T-cell (primary cell): ENCODE results near the gene QRFP. TPM values are rescaled to one million over a fixed set of nuclear protein-coding genes. Genes with fewer than 3 reads are reported as not detected.

Source experiments
- ATAC-seq, 4 experiments: fragments of 200-7000 bp in 3 of 4; fragments of 150-1000 bp in 1 of 4; cut with Tn5 transposase; replicated peaks in 1 of 4; 1 replicate in 3 of 4; 2 replicates in 1 of 4; pipeline ENCODE4 v1.10.0; 2021; ENCODE audit warnings: moderate library complexity in 3 of 4, mild to moderate bottlenecking in 2 of 4, moderate number of reproducible peaks in 1 of 4
- CTCF ChIA-PET, 2 donors: fragments of 300-600 bp; sonication (Branson Sonifier 250); formaldehyde crosslinking; loops; one replicate each; lab custom pipeline; 2022; ENCODE audit warnings: antibody characterized with exemption in 2 of 2; lab: Charles Lee
- POLR2A ChIA-PET, 2 donors: fragments of 300-600 bp; sonication (Branson Sonifier 250); formaldehyde crosslinking; loops; one replicate each; lab custom pipeline; 2022; ENCODE audit warnings: antibody characterized with exemption in 2 of 2; lab: Charles Lee
- DNase-seq, 35 experiments: peaks; one replicate each; pipeline versions ENCODE4 v3.0.0 to v3.0.0-alpha.2; 2013 to 2023
- H3K27ac ChIP-seq: one replicate; pipeline ENCODE4 v1.5.1; 2013; ENCODE audit warnings: low read length
- H3K27me3 ChIP-seq, 2 experiments: replicated peaks in 1 of 2; 1 replicate in 1 of 2; 2 replicates in 1 of 2; pipeline versions ENCODE4 v1.6.1 to v1.7.0; 2013; ENCODE audit warnings: low read length in 1 of 2, mixed read lengths in 1 of 2; ENCODE audit not compliant: control insufficient read depth in 2 of 2, insufficient read depth in 2 of 2; ENCODE audit errors: extremely low read depth in 1 of 2
- H3K36me3 ChIP-seq, 2 donors: 1 replicate in 1 of 2; 2 replicates in 1 of 2; pipeline versions ENCODE4 v1.6.1 to v1.7.0; 2013; ENCODE audit warnings: low read length in 1 of 2; ENCODE audit not compliant: control insufficient read depth in 2 of 2, insufficient read depth in 1 of 2; ENCODE audit errors: extremely low read depth in 1 of 2
- H3K4me1 ChIP-seq, 2 experiments: 1 replicate in 1 of 2; 2 replicates in 1 of 2; pipeline versions ENCODE4 v1.6.1 to v1.7.0; 2013; ENCODE audit warnings: low read length in 2 of 2, mixed read lengths in 1 of 2; ENCODE audit not compliant: insufficient read depth in 2 of 2, control insufficient read depth in 1 of 2; ENCODE audit errors: extremely low read depth in 1 of 2
- H3K4me3 ChIP-seq, 2 donors: 1 replicate in 1 of 2; 2 replicates in 1 of 2; pipeline versions ENCODE4 v1.5.1 to v1.7.0; 2013; ENCODE audit warnings: mild to moderate bottlenecking in 2 of 2, low read length in 1 of 2, moderate library complexity in 1 of 2; ENCODE audit not compliant: control insufficient read depth in 1 of 2; ENCODE audit errors: extremely low read depth in 1 of 2
- H3K9me3 ChIP-seq: 2 replicates; pipeline ENCODE4 v1.7.0; 2013
- H3K27ac Mint-ChIP-seq, 2 donors: one replicate each; pipeline ENCODE4 v1.8.0; 2020 to 2021; ENCODE audit warnings: mild to moderate bottlenecking in 2 of 2, mixed read lengths in 2 of 2
- H3K27me3 Mint-ChIP-seq, 2 donors: one replicate each; pipeline ENCODE4 v1.8.0; 2021 to 2022; ENCODE audit warnings: mixed read lengths in 2 of 2
- H3K36me3 Mint-ChIP-seq: one replicate; pipeline ENCODE4 v1.8.0; 2021; ENCODE audit warnings: mixed read lengths
- H3K4me1 Mint-ChIP-seq, 3 donors: one replicate each; pipeline ENCODE4 v1.8.0; 2020 to 2022; ENCODE audit warnings: mixed read lengths in 3 of 3, mild to moderate bottlenecking in 1 of 3
- H3K4me3 Mint-ChIP-seq, 3 donors: one replicate each; pipeline ENCODE4 v1.8.0; 2020 to 2022; ENCODE audit warnings: mild to moderate bottlenecking in 3 of 3, mixed read lengths in 3 of 3, moderate library complexity in 3 of 3
- H3K9me3 Mint-ChIP-seq, 3 donors: one replicate each; pipeline ENCODE4 v1.8.0; 2020 to 2022; ENCODE audit warnings: mixed read lengths in 3 of 3
- WGBS: methylation state at CpG from one replicate; pipeline ENCODE4 v1.1.5; 2013; ENCODE audit warnings: missing lambda C conversion rate; ENCODE audit not compliant: insufficient coverage; 5-methylcytosine and 5-hydroxymethylcytosine counted together
- total RNA-seq, 35 experiments: library from RNA in 6 of 35; stranded (reverse) in 6 of 35; fragments of 120-200 nt in 1 of 35; gene quantifications; one replicate each; pipeline versions ENCODE4 v1.2.1 to v1.2.4 and lab custom pipeline; 2013 to 2026

QRFP gene
- total RNA-seq, 5 donors from 2014 or later (not counting 1 experiment from before 2014, with no cell fraction given) = not detected

DNA sequence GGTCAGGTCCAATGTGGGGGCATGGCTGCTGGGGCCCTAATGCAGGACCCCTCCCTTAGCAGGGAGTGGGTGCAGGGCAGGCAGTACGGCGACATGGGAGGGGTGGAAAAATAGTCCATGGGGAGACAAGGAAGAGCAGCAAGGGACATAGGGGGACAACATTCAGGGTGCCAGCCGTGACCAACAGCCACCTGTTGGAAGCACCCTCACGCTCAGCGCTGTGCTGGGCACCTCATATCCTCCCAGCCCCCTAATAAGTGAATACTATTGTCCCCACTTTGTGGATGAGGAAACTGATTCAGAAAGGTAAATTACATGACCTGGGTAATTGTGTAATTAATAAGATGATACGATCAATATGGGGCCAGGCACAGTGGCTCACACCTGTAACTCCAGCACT is 45.5 kb upstream of the QRFP start:
- Histone ChIP-seq H3K36me3 (no peaks in the 10 kb centered on the region), H3K9me3 (no peaks in the 10 kb centered on the region), H3K27me3 (peaks cover 4 to 55% of the 10 kb centered on the region in 2 experiments), H3K4me3 (no peak overlapping the region), H3K4me1 (peaks cover 0 to 13% of the 10 kb centered on the region in 2 experiments), H3K27ac (no peak overlapping the region)
- DNase-seq (no peak), ATAC-seq (no peak)
- H3K9me3 Mint-ChIP-seq = no peaks in the 10 kb centered on the region
- ChIA-PET POLR2A (no interaction called here), CTCF (interaction anchor here in 1 of 2 donors (0.8 kb wide), 1 partner anchor 241 kb away, joined by 3 read pairs; no protein-coding TSS in a partner anchor)
- H3K27me3 Mint-ChIP-seq = peaks cover 27 to 62% of the 10 kb centered on the region in 2 donors
- WGBS = no CpG with 5 or more reads among the region's 6 CpGs
- no peak overlapping the region for H3K27ac Mint-ChIP-seq
- no peaks in the 10 kb centered on the region for H3K36me3 Mint-ChIP-seq
- H3K4me3 Mint-ChIP-seq = no peak overlapping the region
- H3K4me1 Mint-ChIP-seq = peaks cover 10 to 18% (median 12%) of the 10 kb centered on the region in 3 donors

DNA sequence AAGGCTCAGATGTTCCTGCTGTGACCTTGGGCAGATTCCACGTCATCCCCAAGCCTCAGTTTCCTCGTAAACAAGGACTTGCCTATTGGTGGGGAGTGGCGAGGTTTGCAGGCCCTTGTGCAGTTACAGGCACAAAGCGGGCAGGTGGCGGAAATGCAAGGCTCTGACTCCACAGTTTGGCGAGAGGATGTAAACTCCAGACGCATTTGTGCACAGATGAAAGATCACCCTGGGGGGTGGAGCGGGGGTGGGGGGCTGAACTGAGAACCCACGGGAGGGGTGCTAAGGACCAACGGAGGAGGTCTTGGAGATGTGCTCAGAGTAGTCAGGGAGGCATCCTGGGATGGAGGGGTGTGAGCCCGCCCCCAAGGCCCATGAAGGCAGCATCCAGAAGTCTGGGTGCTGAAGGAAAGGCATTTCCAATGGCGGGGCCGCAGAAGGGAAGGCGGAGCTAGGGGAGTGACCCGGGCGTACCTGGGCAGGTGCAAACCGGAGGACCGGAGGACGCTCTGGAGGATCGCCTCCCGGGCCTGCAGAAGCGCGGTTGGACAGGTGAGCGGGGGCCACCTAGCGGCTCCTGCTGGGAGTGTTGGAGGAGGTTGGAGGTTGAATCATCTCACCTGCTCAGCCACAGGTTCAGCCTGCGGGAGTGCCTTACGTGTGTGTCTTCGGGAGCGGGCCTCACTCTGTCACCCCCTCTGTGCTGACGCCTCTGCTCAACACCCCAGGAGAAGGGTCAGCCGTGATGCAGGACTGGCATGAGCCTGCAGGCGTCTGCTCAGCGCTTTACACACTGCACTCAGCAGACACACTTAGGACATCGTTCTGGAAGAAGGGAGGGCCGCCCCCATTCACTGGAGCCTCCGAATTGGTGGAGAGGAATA is 44.3 kb upstream of the QRFP start:
- ChIA-PET CTCF (no interaction called here), POLR2A (no interaction called here)
- H3K4me3 Mint-ChIP-seq = peak overlapping the region; percentile 31 to 52 (median 34)
- Histone ChIP-seq H3K27me3 (peaks cover 10 to 64% of the 10 kb centered on the region in 2 experiments), H3K4me3 (no peak overlapping the region), H3K27ac (no peak overlapping the region), H3K4me1 (peaks cover 0 to 13% of the 10 kb centered on the region in 2 experiments), H3K9me3 (no peaks in the 10 kb centered on the region), H3K36me3 (no peaks in the 10 kb centered on the region)
- ATAC-seq (peak; percentile 81 to 92 (median 84)), DNase-seq (peak; percentile 17 to 75 (median 55))
- WGBS = 5% methylated on average over 21 of the region's 36 CpGs
- H3K4me1 Mint-ChIP-seq = peaks cover 10 to 22% (median 12%) of the 10 kb centered on the region in 3 donors
- no peak overlapping the region for H3K27ac Mint-ChIP-seq
- no peaks in the 10 kb centered on the region for H3K36me3 Mint-ChIP-seq
- H3K9me3 Mint-ChIP-seq = no peaks in the 10 kb centered on the region
- H3K27me3 Mint-ChIP-seq = peaks cover 37 to 68% of the 10 kb centered on the region in 2 donors

DNA sequence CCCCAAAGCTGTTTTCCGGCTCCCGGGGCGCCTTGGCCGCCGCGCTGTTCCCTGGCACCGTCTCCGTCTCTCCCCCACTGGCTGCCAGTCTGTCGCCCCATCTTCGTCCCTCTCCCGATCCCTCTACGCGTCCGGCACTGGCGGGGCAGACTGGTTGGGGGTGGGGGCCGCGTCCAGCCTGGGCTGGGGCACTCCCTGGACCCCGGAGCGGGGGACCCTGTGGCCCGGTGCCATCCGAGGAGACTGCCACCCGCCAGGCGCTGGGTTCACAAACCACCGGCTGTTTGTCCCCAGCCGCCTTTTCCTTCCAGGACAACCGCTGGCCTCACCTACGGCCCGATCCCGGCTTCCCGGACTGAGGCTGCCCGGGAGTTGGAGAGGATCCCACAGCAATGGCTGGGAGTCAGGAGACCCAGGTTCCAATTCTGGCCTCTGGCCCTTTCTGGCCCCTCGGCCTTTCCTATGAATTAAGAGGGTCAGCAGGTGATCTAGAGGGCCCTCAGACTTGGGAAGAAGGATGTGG is 43.5 kb upstream of the QRFP start:
- Histone ChIP-seq H3K9me3 (no peaks in the 10 kb centered on the region), H3K4me1 (peaks cover 0 to 13% of the 10 kb centered on the region in 2 experiments), H3K27ac (no peak overlapping the region), H3K27me3 (peaks cover 10 to 73% of the 10 kb centered on the region in 2 experiments), H3K4me3 (no peak overlapping the region), H3K36me3 (no peaks in the 10 kb centered on the region)
- no peaks in the 10 kb centered on the region for H3K9me3 Mint-ChIP-seq
- peaks cover 10 to 22% (median 12%) of the 10 kb centered on the region in 3 donors for H3K4me1 Mint-ChIP-seq
- peaks cover 40 to 66% of the 10 kb centered on the region in 2 donors for H3K27me3 Mint-ChIP-seq
- H3K36me3 Mint-ChIP-seq = no peaks in the 10 kb centered on the region
- POLR2A ChIA-PET = no interaction called here
- no peak overlapping the region for H3K27ac Mint-ChIP-seq
- WGBS = 4% methylated on average over 29 of the region's 32 CpGs
- ATAC-seq (no peak), DNase-seq (no peak)
- peak overlapping the region in 1 of 3 donors; percentile 52 for H3K4me3 Mint-ChIP-seq
- CTCF ChIA-PET = no interaction called here

DNA sequence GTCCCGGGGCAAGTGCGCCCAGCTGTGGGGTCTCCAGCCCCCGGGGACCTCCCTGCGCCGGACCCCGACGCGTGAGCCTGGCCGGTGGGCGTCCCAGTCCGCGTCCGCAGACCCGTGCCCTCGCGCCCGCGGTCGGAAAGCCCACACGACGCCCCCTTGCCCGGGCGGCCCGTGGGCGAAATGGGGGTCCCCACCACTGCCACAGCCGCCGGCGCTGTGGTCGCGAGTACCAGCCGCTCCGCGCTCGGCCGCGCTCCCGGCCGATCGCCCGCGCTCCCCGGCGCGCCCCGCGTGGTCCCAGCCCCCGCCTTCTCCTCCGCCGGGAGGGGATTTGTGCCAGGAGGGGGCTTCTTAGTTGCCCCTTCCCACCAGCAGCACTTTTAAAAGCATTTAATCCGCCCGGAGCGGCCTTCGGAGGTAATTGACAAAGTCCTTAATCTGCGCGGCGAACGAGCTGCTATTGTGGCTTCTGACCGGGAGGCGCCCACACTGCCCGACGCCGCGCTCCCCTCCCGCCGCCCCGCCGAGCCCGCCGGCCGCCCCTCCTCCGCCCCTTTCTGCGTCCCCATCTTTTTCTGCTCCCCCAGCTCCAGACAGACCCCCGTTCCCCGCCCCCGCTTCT is 42.9 kb upstream of the QRFP start:
- no peaks in the 10 kb centered on the region for H3K36me3 Mint-ChIP-seq
- ChIA-PET CTCF (no interaction called here), POLR2A (no interaction called here)
- peak overlapping the region in 1 of 3 donors; percentile 52 for H3K4me3 Mint-ChIP-seq
- peaks cover 10 to 78% of the 10 kb centered on the region in 2 experiments for H3K27me3 ChIP-seq
- WGBS = 1% methylated on average over 57 of the region's 75 CpGs
- H3K4me3 ChIP-seq = peak overlapping the region in 1 of 2 donors; percentile 3
- H3K27ac ChIP-seq = no peak overlapping the region
- DNase-seq (no peak), ATAC-seq (no peak)
- no peaks in the 10 kb centered on the region for H3K9me3 ChIP-seq
- H3K27ac Mint-ChIP-seq = no peak overlapping the region
- peaks cover 0 to 13% of the 10 kb centered on the region in 2 experiments for H3K4me1 ChIP-seq
- H3K27me3 Mint-ChIP-seq = peaks cover 44 to 69% of the 10 kb centered on the region in 2 donors
- H3K4me1 Mint-ChIP-seq = peaks cover 10 to 22% (median 12%) of the 10 kb centered on the region in 3 donors
- H3K9me3 Mint-ChIP-seq = no peaks in the 10 kb centered on the region
- no peaks in the 10 kb centered on the region for H3K36me3 ChIP-seq

DNA sequence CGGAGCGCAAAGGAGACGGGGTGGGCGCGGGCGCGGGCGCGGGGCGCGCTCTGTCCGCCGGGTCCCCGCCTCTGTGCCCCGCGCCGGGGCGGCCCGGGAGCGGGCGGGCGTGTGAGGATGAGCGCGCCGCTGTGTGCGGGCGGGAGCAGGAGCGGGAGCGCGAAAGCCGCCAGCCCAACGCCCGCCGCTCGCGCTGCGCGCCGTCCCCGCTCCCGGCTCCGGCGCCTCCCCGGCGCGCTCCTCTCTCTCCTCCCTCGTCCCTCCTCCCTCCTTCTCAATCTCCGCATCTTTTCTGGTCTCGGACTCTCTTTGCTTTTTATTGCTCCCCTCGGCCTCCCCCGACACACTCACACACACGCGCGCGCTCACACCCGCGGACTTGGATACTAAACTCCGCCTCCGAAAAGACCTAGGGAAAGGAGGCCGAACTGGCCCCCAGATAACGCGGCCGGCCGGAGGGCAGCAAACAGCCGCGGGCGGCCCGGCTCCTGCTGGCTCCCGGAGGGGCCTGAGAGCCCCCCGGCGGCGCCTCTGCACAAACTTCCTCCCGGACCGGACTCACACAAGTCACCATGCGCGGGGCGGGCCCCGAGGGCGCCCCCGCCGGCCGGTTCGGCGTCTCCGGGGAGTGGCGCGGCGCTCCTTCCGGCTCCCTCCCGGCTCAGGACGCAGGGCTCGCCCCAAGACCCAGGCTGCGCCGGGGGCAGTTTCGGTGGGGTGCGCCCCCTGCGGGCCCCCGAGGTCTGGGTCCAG is 42.2 kb upstream of the QRFP start, which contains the start of gene FIBCD1:
FIBCD1 (minus strand) TSS at position 596 of the 753 bp plus-strand sequence. CDS start 640 bp downstream, outside the sequence.
- H3K27me3 ChIP-seq = peaks cover 10 to 84% of the 10 kb centered on the region in 2 experiments
- DNase-seq = no peak
- ChIA-PET CTCF (no interaction called here), POLR2A (no interaction called here)
- H3K36me3 ChIP-seq = no peaks in the 10 kb centered on the region
- H3K4me3 ChIP-seq = peak within 1 kb of the TSS in 1 of 2 donors; percentile 20
- no peaks in the 10 kb centered on the region for H3K9me3 ChIP-seq
- WGBS = 1% methylated on average over 93 of the region's 98 CpGs
- peak within 1 kb of the TSS in 1 of 3 donors; percentile 52 for H3K4me3 Mint-ChIP-seq
- no peak within 1 kb of the TSS for H3K27ac ChIP-seq
- H3K36me3 Mint-ChIP-seq = no peaks in the 10 kb centered on the region
- peaks cover 10 to 22% (median 12%) of the 10 kb centered on the region in 3 donors for H3K4me1 Mint-ChIP-seq
- H3K4me1 ChIP-seq = peaks cover 0 to 13% of the 10 kb centered on the region in 2 experiments
- H3K27me3 Mint-ChIP-seq = peaks cover 43 to 74% of the 10 kb centered on the region in 2 donors
- H3K27ac Mint-ChIP-seq = no peak within 1 kb of the TSS
- no peaks in the 10 kb centered on the region for H3K9me3 Mint-ChIP-seq
- no peak for ATAC-seq
